Stimulated activated CD4-positive, alpha-beta T cell treated with anti-CD3 and anti-CD28 coated beads, Interleukin-4, amount 100 ng/mL, for 1 hour (primary cell): ENCODE measurements around the gene ARID1A.

Experiments used
- DNase-seq: peaks from one replicate; pipeline ENCODE4 v3.0.0-alpha.2; 2020

ARID1A gene

GRCh38 chr1:26831059-26831458 lies 135.2 kb downstream of the ARID1A start:
- DNase-seq: no peak
